Islet of Langerhans (tissue), 1 donor: ENCODE data around the gene TREH.

ENCODE experiments used
- FAIRE-seq: peaks from one replicate; lab custom pipeline; 2011; peaks lifted over from hg19 to GRCh38; lab: Jason Lieb, UNC

Gene TREH

GRCh38 chr11:118645066-118645715, 34.3 kb downstream of the TREH start:
- FAIRE-seq, result no peak

- FAIRE-seq, result no peak
These were observed 35.0 kb downstream of the TREH start for GRCh38 chr11:118644496-118644895.

- FAIRE-seq, result no peak
These were observed 35.5 kb downstream of the TREH start for GRCh38 chr11:118643995-118644345.

GRCh38 chr11:118643142-118643994, 36.1 kb downstream of the TREH start:
- FAIRE-seq, result no peak

- no peak for FAIRE-seq
These were observed 37.9 kb downstream of the TREH start for GRCh38 chr11:118641397-118642019.

GRCh38 chr11:118640332-118641154, 38.9 kb downstream of the TREH start:
- no peak for FAIRE-seq

GRCh38 chr11:118639899-118640298, 39.6 kb downstream of the TREH start:
- no peak for FAIRE-seq

GRCh38 chr11:118638726-118639125, 40.7 kb downstream of the TREH start:
- FAIRE-seq, result no peak

- no peak for FAIRE-seq
These were observed 42.7 kb downstream of the TREH start for GRCh38 chr11:118636569-118637290.

- no peak for FAIRE-seq
These were observed 43.8 kb downstream of the TREH start for GRCh38 chr11:118635642-118636041.

- FAIRE-seq, result no peak
These were observed 44.2 kb downstream of the TREH start for GRCh38 chr11:118635237-118635591.

- FAIRE-seq, result no peak
These were observed 44.8 kb downstream of the TREH start for GRCh38 chr11:118634431-118635236.

GRCh38 chr11:118633979-118634378, 45.5 kb downstream of the TREH start:
- no peak for FAIRE-seq

- no peak for FAIRE-seq
These were observed 46.1 kb downstream of the TREH start for GRCh38 chr11:118633319-118633690.

GRCh38 chr11:118632577-118633318, 46.7 kb downstream of the TREH start:
- FAIRE-seq, result no peak

- FAIRE-seq, result no peak
These were observed 48.1 kb downstream of the TREH start for GRCh38 chr11:118631142-118631909.

- FAIRE-seq, result no peak
These were observed 49.4 kb downstream of the TREH start for GRCh38 chr11:118629761-118630661.

GRCh38 chr11:118628861-118629549, 50.4 kb downstream of the TREH start:
- no peak for FAIRE-seq
